ENCODE data around the gene FKBP4.

- TF ChIP-seq CTCF (conservative IDR thresholded peaks at IDR 0.05) (no peak), EZH2 (IDR thresholded peaks at IDR 0.05; ENCODE audit: low read depth) (no peak)
These were observed 18.5 kb upstream of the FKBP4 start for GRCh38 chr12:2776129-2776806.

Measured in PC-9 (cell line).